Measurements from ENCODE around the gene ILF2.
A peak's percentile ranks its signal among the peaks of the same experiment; 100 is the strongest.

ILF2 gene

GRCh38 chr1:153614906-153615305 is 55.9 kb downstream of the ILF2 start (continued):
- TF ChIP-seq ZFP69B (tag by site-specific recombination; IDR thresholded peaks at IDR 0.05): no peak
- no peak for TF ChIP-seq ZNF660 (tag by site-specific recombination; IDR thresholded peaks at IDR 0.05)
- TF ChIP-seq ZNF324 (tag by site-specific recombination; IDR thresholded peaks at IDR 0.05): no peak
- TF ChIP-seq, protein P1, sequence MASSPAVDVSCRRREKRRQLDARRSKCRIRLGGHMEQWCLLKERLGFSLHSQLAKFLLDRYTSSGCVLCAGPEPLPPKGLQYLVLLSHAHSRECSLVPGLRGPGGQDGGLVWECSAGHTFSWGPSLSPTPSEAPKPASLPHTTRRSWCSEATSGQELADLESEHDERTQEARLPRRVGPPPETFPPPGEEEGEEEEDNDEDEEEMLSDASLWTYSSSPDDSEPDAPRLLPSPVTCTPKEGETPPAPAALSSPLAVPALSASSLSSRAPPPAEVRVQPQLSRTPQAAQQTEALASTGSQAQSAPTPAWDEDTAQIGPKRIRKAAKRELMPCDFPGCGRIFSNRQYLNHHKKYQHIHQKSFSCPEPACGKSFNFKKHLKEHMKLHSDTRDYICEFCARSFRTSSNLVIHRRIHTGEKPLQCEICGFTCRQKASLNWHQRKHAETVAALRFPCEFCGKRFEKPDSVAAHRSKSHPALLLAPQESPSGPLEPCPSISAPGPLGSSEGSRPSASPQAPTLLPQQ (tag by site-specific recombination; IDR thresholded peaks at IDR 0.05): no peak
- TF ChIP-seq ZNF433 (tag by site-specific recombination; IDR thresholded peaks at IDR 0.05; ENCODE audit: low read depth): no peak
- peak; percentile 55; the same call in 1 of the 2 replicates for TF ChIP-seq EGR2 (tag by site-specific recombination; IDR thresholded peaks at IDR 0.05; ENCODE audit: low read depth)

DNA sequence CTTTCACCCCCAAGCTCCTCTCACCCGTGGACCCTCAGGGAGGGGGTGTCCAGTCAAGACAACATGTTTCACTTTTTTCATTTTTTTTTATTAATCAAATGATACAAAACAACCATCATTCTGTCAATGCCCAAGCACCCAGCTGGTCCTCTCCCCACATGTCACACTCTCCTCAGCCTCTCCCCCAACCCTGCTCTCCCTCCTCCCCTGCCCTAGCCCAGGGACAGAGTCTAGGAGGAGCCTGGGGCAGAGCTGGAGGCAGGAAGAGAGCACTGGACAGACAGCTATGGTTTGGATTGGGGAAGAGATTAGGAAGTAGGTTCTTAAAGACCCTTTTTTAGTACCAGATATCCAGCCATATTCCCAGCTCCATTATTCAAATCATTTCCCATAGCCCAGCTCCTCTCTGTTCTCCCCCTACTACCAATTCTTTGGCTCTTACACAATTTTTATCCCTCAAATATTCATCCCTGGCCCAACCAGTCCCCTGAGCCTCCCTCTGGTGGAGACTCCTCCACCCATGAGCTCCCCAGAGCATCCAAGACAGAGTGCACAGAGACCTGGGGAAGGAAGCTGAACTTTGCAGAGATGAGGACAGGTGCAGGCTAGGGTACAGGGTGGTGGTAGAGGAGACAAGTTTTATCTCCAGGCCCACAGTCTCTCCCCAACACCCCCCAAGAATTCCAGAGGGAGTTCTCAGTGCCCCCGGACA is 56.4 kb downstream of the ILF2 start:
- Histone ChIP-seq H3K27ac (ENCODE audit: extremely low read depth, low read depth, low read length) (no peak overlapping the region), H3K4me3 (ENCODE audit: low read depth, low read length) (no peak overlapping the region), H3K9me3 (ENCODE audit: control insufficient read depth, insufficient read depth, low read depth, low read length) (no peaks in the 10 kb centered on the region), H3K36me3 (ENCODE audit: control insufficient read depth in 2 of 2, insufficient read depth in 1 of 2, low read length in 2 of 2) (peaks cover 0 to 12% of the 10 kb centered on the region in 2 experiments; a peak in 1 of 3 replicates), H3K4me1 (ENCODE audit: control insufficient read depth, insufficient read depth, low read length) (no peaks in the 10 kb centered on the region)
- ChIA-PET CTCF (interaction anchor here (0.6 to 4.8 kb wide), 8 partner anchors 9 to 837 kb away, joined by 3 to 28 read pairs (median 4); partner anchors contain the start of genes S100A1 and S100A13), POLR2A (interaction anchor here (0.6 to 3.3 kb wide), 5 partner anchors 10 to 376 kb away, joined by 3 to 21 read pairs (median 4); partner anchors contain the start of genes CHTOP, ILF2, RPS27 and S100A13)
- TF ChIP-seq ZSCAN5A (tag by site-specific recombination; IDR thresholded peaks at IDR 0.05) (no peak), ZNF707 (tag by site-specific recombination; IDR thresholded peaks at IDR 0.05) (no peak), ZNF19 (tag by site-specific recombination; IDR thresholded peaks at IDR 0.05; ENCODE audit: low read depth) (no peak), BCL11A (tag by site-specific recombination; IDR thresholded peaks at IDR 0.05; ENCODE audit: low read depth) (no peak), ZNF558 (tag by site-specific recombination; IDR thresholded peaks at IDR 0.05) (no peak)

GRCh38 chr1:153613406-153613805 is 57.4 kb downstream of the ILF2 start:
- Histone ChIP-seq H3K9me3 (ENCODE audit: control insufficient read depth, insufficient read depth, low read depth, low read length) (no peaks in the 10 kb centered on the region), H3K4me3 (ENCODE audit: low read depth, low read length) (no peak overlapping the region), H3K4me1 (ENCODE audit: control insufficient read depth, insufficient read depth, low read length) (no peaks in the 10 kb centered on the region), H3K27ac (ENCODE audit: extremely low read depth, low read depth, low read length) (no peak overlapping the region), H3K36me3 (ENCODE audit: control insufficient read depth in 2 of 2, insufficient read depth in 1 of 2, low read length in 2 of 2) (peaks cover 0 to 3% of the 10 kb centered on the region in 2 experiments; a peak in 1 of 3 replicates)
- CTCF ChIA-PET: interaction anchor here (1.0 to 4.8 kb wide), 2 partner anchors 14 to 41 kb away, joined by 3 to 28 read pairs; partner anchors contain the start of genes S100A1 and S100A13
- POLR2A ChIA-PET: interaction anchor here (1.9 to 3.3 kb wide), 2 partner anchors 14 to 20 kb away, joined by 10 to 24 read pairs; partner anchors contain the start of genes CHTOP, S100A1 and S100A13
- no peak for TF ChIP-seq ZBTB26 (tag by site-specific recombination; optimal IDR thresholded peaks at IDR 0.05)
- no peak for TF ChIP-seq ZNF423 (tag by site-specific recombination; IDR thresholded peaks at IDR 0.05)

GRCh38 chr1:153612755-153613331 is 58.0 kb downstream of the ILF2 start, which contains the start of gene S100A16:
S100A16 (minus strand) TSS chr1:153613137; CDS start chr1:153608151, 4,986 bp downstream.
- POLR2A ChIA-PET: interaction anchor here (1.1 to 1.9 kb wide), 2 partner anchors 14 to 21 kb away, joined by 6 to 24 read pairs; partner anchors contain the start of genes CHTOP, S100A1 and S100A13
- CTCF ChIA-PET: interaction anchor here (0.6 to 4.8 kb wide), 3 partner anchors 14 to 118 kb away, joined by 3 to 28 read pairs (median 6); partner anchors contain the start of genes S100A1 and S100A13
- Histone ChIP-seq H3K4me1 (ENCODE audit: control insufficient read depth, insufficient read depth, low read length) (no peaks in the 10 kb centered on the region), H3K9me3 (ENCODE audit: control insufficient read depth, insufficient read depth, low read depth, low read length) (no peaks in the 10 kb centered on the region), H3K36me3 (ENCODE audit: control insufficient read depth in 2 of 2, insufficient read depth in 1 of 2, low read length in 2 of 2) (peaks cover 0 to under 1% of the 10 kb centered on the region in 2 experiments; a peak in 1 of 3 replicates), H3K4me3 (ENCODE audit: low read depth, low read length) (peak within 1 kb of the TSS; percentile 24), H3K27ac (ENCODE audit: extremely low read depth, low read depth, low read length) (no peak within 1 kb of the TSS)
- TF ChIP-seq ZNF514 (tag by site-specific recombination; IDR thresholded peaks at IDR 0.05) (no peak), ZNF530 (tag by site-specific recombination; IDR thresholded peaks at IDR 0.05; ENCODE audit: low read depth) (no peak), ZIC2 (tag by site-specific recombination; IDR thresholded peaks at IDR 0.05) (peak; percentile 92), ZNF341 (tag by site-specific recombination; IDR thresholded peaks at IDR 0.05; ENCODE audit: low read depth) (peak; percentile 28; the same call in 1 of the 2 replicates), ZNF416 (tag by site-specific recombination; IDR thresholded peaks at IDR 0.05) (no peak)
- TF ChIP-seq, protein P2, sequence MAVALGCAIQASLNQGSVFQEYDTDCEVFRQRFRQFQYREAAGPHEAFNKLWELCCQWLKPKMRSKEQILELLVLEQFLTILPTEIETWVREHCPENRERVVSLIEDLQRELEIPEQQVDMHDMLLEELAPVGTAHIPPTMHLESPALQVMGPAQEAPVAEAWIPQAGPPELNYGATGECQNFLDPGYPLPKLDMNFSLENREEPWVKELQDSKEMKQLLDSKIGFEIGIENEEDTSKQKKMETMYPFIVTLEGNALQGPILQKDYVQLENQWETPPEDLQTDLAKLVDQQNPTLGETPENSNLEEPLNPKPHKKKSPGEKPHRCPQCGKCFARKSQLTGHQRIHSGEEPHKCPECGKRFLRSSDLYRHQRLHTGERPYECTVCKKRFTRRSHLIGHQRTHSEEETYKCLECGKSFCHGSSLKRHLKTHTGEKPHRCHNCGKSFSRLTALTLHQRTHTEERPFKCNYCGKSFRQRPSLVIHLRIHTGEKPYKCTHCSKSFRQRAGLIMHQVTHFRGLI (tag by site-specific recombination; IDR thresholded peaks at IDR 0.05): 0 out of 2 replicates have a peak, but pooled peaks have one; percentile 21
- TF ChIP-seq, protein P3, sequence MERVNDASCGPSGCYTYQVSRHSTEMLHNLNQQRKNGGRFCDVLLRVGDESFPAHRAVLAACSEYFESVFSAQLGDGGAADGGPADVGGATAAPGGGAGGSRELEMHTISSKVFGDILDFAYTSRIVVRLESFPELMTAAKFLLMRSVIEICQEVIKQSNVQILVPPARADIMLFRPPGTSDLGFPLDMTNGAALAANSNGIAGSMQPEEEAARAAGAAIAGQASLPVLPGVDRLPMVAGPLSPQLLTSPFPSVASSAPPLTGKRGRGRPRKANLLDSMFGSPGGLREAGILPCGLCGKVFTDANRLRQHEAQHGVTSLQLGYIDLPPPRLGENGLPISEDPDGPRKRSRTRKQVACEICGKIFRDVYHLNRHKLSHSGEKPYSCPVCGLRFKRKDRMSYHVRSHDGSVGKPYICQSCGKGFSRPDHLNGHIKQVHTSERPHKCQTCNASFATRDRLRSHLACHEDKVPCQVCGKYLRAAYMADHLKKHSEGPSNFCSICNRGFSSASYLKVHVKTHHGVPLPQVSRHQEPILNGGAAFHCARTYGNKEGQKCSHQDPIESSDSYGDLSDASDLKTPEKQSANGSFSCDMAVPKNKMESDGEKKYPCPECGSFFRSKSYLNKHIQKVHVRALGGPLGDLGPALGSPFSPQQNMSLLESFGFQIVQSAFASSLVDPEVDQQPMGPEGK (tag by site-specific recombination; IDR thresholded peaks at IDR 0.05): no peak
